Measurements from ENCODE around the gene GALNT5.

The GALNT5 gene

GRCh38 chr2:157227592-157227991, 29.9 kb upstream of the GALNT5 start:
- no peak for TF ChIP-seq CTCF (IDR thresholded peaks at IDR 0.05)

GRCh38 chr2:157228946-157229345, 28.6 kb upstream of the GALNT5 start:
- TF ChIP-seq CTCF (IDR thresholded peaks at IDR 0.05) = no peak

- no peak for TF ChIP-seq CTCF (IDR thresholded peaks at IDR 0.05)
Observed at GRCh38 chr2:157229572-157229971, 27.9 kb upstream of the GALNT5 start.

- no peak for TF ChIP-seq CTCF (IDR thresholded peaks at IDR 0.05)
Observed at GRCh38 chr2:157231476-157231875, 26.0 kb upstream of the GALNT5 start.

- TF ChIP-seq CTCF (IDR thresholded peaks at IDR 0.05) = no peak
Observed at GRCh38 chr2:157233506-157233905, 24.0 kb upstream of the GALNT5 start.

GRCh38 chr2:157236404-157236803, 21.1 kb upstream of the GALNT5 start:
- no peak for TF ChIP-seq CTCF (IDR thresholded peaks at IDR 0.05)

GRCh38 chr2:157238296-157238695, 19.2 kb upstream of the GALNT5 start:
- no peak for TF ChIP-seq CTCF (IDR thresholded peaks at IDR 0.05)

GRCh38 chr2:157244691-157245090, 12.8 kb upstream of the GALNT5 start:
- no peak for TF ChIP-seq CTCF (IDR thresholded peaks at IDR 0.05)

All from LNCAP (cell line).